Measurements from ENCODE around the gene MTMR3.
A peak's percentile ranks its signal among the peaks of the same experiment; 100 is the strongest.

The MTMR3 gene

DNA sequence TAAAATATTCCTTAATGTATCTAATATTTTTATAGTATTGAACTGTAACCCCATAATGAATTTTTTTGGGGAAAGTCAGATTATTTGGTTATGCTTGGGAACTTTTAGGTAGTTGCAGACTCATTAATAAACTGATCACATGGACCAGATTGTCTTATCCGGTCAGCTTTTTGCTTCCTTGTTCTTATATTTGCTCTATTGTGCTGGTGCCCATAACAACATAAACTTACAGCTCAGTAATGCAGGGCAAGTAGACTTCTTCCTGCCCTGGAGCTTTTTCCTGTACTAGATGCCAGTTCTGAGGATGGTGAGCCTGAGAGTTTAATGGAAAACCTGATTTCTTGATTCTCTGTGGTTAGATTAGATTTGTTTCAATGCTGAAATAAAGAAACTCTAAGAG is 53.2 kb downstream of the MTMR3 start:
- H3K27ac ChIP-seq: peak overlapping the region; percentile 62
- no peak for TF ChIP-seq CTCF (conservative IDR thresholded peaks at IDR 0.05)

- TF ChIP-seq CTCF (conservative IDR thresholded peaks at IDR 0.05): no peak
- H3K27ac ChIP-seq: peak overlapping the region; percentile 62; the same call in 1 of the 2 replicates
Measured at GRCh38 chr22:29937940-29938693, 55.1 kb downstream of the MTMR3 start.

- H3K27ac ChIP-seq: no peak overlapping the region
- no peak for TF ChIP-seq CTCF (conservative IDR thresholded peaks at IDR 0.05)
Measured at GRCh38 chr22:29940526-29940925, 57.6 kb downstream of the MTMR3 start.

GRCh38 chr22:29944339-29944738 is 61.4 kb downstream of the MTMR3 start:
- no peak for TF ChIP-seq CTCF (conservative IDR thresholded peaks at IDR 0.05)
- H3K27ac ChIP-seq: no peak overlapping the region

GRCh38 chr22:29945435-29945834 is 62.5 kb downstream of the MTMR3 start:
- TF ChIP-seq CTCF (conservative IDR thresholded peaks at IDR 0.05): no peak
- no peak overlapping the region for H3K27ac ChIP-seq

GRCh38 chr22:29946220-29946619 is 63.2 kb downstream of the MTMR3 start:
- H3K27ac ChIP-seq: no peak overlapping the region
- TF ChIP-seq CTCF (conservative IDR thresholded peaks at IDR 0.05): no peak

GRCh38 chr22:29947410-29948384 is 64.7 kb downstream of the MTMR3 start:
- no peak for TF ChIP-seq CTCF (conservative IDR thresholded peaks at IDR 0.05)
- no peak overlapping the region for H3K27ac ChIP-seq
